Suprapubic skin (tissue), 3 donors: ENCODE results near the gene ARL16.

Experiments
- EP300 ChIP-seq: sonication (generic); formaldehyde crosslinking; IDR thresholded peaks from one replicate; pipeline ENCODE4 v1.6.1; 2017; ENCODE audit warnings: antibody characterized with exemption
- POLR2A ChIP-seq, 2 donors: fragments of 450-650 bp; IDR thresholded peaks; one replicate each; pipeline ENCODE4 v1.6.1; 2017; ENCODE audit warnings: antibody characterized with exemption in 2 of 2, mild to moderate bottlenecking in 2 of 2, moderate library complexity in 2 of 2
- TF ChIP-seq, protein P1 (sequence below), 2 donors: fragments of 200-600 bp in 1 of 2; fragments of 450-650 bp in 1 of 2; sonication (generic) in 1 of 2; IDR thresholded peaks; one replicate each; pipeline ENCODE4 v1.5.1; 2016 to 2019; ENCODE audit warnings: antibody characterized with exemption in 2 of 2, mild to moderate bottlenecking in 1 of 2, moderate library complexity in 1 of 2

DNA sequence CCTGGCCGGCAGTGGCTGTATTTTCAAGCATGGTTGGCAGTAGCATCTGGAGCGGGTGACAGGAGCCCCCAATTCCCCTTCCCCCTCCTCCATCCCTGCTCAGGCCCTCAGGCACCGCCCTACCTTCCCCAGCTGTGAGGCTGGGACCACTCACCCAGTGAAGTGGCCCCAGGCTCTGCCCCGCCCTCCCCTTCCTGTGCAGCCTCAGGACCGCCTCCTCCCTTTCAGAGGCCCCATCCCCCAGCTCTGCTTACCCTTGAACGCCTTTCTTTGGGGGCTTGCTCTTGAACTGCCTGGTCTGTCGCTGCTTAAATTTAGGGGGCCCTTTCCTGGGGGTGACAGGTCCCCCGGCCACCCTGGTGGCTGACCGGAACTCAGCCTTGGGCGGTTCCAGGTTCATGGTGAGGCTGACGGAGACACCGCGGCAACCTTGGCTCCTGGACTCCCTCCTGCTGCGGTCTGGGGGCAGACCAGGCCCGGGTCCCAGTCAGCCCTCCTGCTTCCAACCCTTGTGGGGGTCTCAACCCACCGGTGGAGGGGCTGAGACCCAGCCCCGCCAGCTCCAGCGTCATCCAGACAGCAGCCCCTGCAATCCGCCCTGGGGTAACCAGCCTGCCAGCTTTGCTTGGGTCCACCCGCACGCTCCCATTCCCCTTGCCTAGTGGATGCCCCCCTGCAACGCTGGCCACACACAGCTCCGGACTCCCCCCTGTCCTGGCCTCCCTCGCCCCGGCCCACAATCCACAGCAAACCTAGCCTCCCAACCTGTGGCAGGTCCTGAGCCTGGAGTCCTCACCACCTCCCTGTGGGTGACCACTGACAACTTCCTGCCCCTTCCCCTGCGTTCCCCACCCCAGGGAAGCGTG lies 30.5 kb downstream of the ARL16 start:
- TF ChIP-seq, protein P1, sequence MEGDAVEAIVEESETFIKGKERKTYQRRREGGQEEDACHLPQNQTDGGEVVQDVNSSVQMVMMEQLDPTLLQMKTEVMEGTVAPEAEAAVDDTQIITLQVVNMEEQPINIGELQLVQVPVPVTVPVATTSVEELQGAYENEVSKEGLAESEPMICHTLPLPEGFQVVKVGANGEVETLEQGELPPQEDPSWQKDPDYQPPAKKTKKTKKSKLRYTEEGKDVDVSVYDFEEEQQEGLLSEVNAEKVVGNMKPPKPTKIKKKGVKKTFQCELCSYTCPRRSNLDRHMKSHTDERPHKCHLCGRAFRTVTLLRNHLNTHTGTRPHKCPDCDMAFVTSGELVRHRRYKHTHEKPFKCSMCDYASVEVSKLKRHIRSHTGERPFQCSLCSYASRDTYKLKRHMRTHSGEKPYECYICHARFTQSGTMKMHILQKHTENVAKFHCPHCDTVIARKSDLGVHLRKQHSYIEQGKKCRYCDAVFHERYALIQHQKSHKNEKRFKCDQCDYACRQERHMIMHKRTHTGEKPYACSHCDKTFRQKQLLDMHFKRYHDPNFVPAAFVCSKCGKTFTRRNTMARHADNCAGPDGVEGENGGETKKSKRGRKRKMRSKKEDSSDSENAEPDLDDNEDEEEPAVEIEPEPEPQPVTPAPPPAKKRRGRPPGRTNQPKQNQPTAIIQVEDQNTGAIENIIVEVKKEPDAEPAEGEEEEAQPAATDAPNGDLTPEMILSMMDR (IDR thresholded peaks at IDR 0.05), result no peak
- no peak for TF ChIP-seq POLR2A (IDR thresholded peaks at IDR 0.05)
- no peak for TF ChIP-seq EP300
